ENCODE measurements around the gene TRAIP.

TRAIP gene

GRCh38 chr3:49876567-49876966 lies 20.2 kb upstream of the TRAIP start:
- DNase-seq (ENCODE audit: low read depth in 2 of 2), result no peak

- no peak for DNase-seq (ENCODE audit: low read depth in 2 of 2)
These were observed 17.3 kb upstream of the TRAIP start for GRCh38 chr3:49873623-49874022.

- DNase-seq (ENCODE audit: low read depth in 2 of 2), result peak in 1 of 2 donors; percentile 46
These were observed 16.5 kb upstream of the TRAIP start for GRCh38 chr3:49872801-49873281.

- DNase-seq (ENCODE audit: low read depth in 2 of 2), result no peak
These were observed 15.3 kb upstream of the TRAIP start for GRCh38 chr3:49871531-49872153.

GRCh38 chr3:49869525-49870126 lies 13.3 kb upstream of the TRAIP start, which contains the start of gene CAMKV:
TSS of gene CAMKV (minus strand) at chr3:49869906. CDS start at chr3:49862388, 7,518 bp downstream.
- DNase-seq (ENCODE audit: low read depth in 2 of 2), result no peak

GRCh38 chr3:49868862-49869466 lies 12.6 kb upstream of the TRAIP start:
- no peak for DNase-seq (ENCODE audit: low read depth in 2 of 2)

GRCh38 chr3:49867871-49868321 lies 11.5 kb upstream of the TRAIP start:
- DNase-seq (ENCODE audit: low read depth in 2 of 2), result no peak

GRCh38 chr3:49867400-49867799 lies 11.0 kb upstream of the TRAIP start:
- no peak for DNase-seq (ENCODE audit: low read depth in 2 of 2)

- no peak for DNase-seq (ENCODE audit: low read depth in 2 of 2)
These were observed 8.9 kb upstream of the TRAIP start for GRCh38 chr3:49865198-49865784.

- no peak for DNase-seq (ENCODE audit: low read depth in 2 of 2)
These were observed 8.1 kb upstream of the TRAIP start for GRCh38 chr3:49864505-49864904.

GRCh38 chr3:49859576-49860305 lies 3.4 kb upstream of the TRAIP start:
- no peak for DNase-seq (ENCODE audit: low read depth in 2 of 2)

GRCh38 chr3:49855662-49856061 lies 702 bp downstream of the TRAIP start:
- DNase-seq (ENCODE audit: low read depth in 2 of 2), result no peak

GRCh38 chr3:49845694-49846093 lies 10.7 kb downstream of the TRAIP start:
- DNase-seq (ENCODE audit: low read depth in 2 of 2), result no peak

- no peak for DNase-seq (ENCODE audit: low read depth in 2 of 2)
These were observed 11.7 kb downstream of the TRAIP start for GRCh38 chr3:49844464-49845183.

- DNase-seq (ENCODE audit: low read depth in 2 of 2), result no peak
These were observed 13.4 kb downstream of the TRAIP start for GRCh38 chr3:49842843-49843517.

GRCh38 chr3:49841806-49842205 lies 14.6 kb downstream of the TRAIP start:
- no peak for DNase-seq (ENCODE audit: low read depth in 2 of 2)

- DNase-seq (ENCODE audit: low read depth in 2 of 2), result no peak
These were observed 15.2 kb downstream of the TRAIP start for GRCh38 chr3:49841126-49841696.

GRCh38 chr3:49840388-49840787 lies 16.0 kb downstream of the TRAIP start:
- no peak for DNase-seq (ENCODE audit: low read depth in 2 of 2)

GRCh38 chr3:49839193-49839809 lies 17.1 kb downstream of the TRAIP start:
- peak; percentile 51 to 59 for DNase-seq (ENCODE audit: low read depth in 2 of 2)

- DNase-seq (ENCODE audit: low read depth in 2 of 2), result no peak
These were observed 25.0 kb downstream of the TRAIP start for GRCh38 chr3:49831341-49831740.
